SJCRH30 (cell line): ENCODE results near the gene SYNC. TPM values are rescaled to one million over a fixed set of nuclear protein-coding genes. Genes with fewer than 3 reads are reported as not detected.
"Not testable (repeated sequence)": the region's sequence is repeated elsewhere in the genome, so short reads cannot be mapped to it uniquely, and the experiment has no call there.

Experiments
- DNase-seq, 2 experiments: peaks; one replicate each; pipeline ENCODE4 v3.0.0-alpha.2; 2015 to 2020
- H3K27ac ChIP-seq: fragments of 250-450 bp; sonication (Bioruptor Pico); 2 replicates; pipeline ENCODE4 v1.5.1; 2020; ENCODE audit warnings: mild to moderate bottlenecking, moderate library complexity
- H3K27me3 ChIP-seq: fragments of 250-450 bp; sonication (Bioruptor Pico); 2 replicates; pipeline ENCODE4 v1.5.1; 2020; ENCODE audit warnings: mild to moderate bottlenecking, moderate library complexity
- H3K36me3 ChIP-seq: fragments of 250-450 bp; sonication (Bioruptor Pico); 2 replicates; pipeline ENCODE4 v1.5.1; 2020; ENCODE audit warnings: mild to moderate bottlenecking, moderate library complexity
- H3K4me1 ChIP-seq: fragments of 250-450 bp; sonication (Bioruptor Pico); 2 replicates; pipeline ENCODE4 v1.5.1; 2020; ENCODE audit warnings: mild to moderate bottlenecking, moderate library complexity
- H3K4me3 ChIP-seq: fragments of 250-450 bp; sonication (Bioruptor Pico); 2 replicates; pipeline ENCODE4 v1.5.1; 2020; ENCODE audit warnings: mild to moderate bottlenecking, moderate library complexity
- H3K9me3 ChIP-seq: fragments of 250-450 bp; sonication (Bioruptor Pico); replicated peaks from 2 replicates; pipeline ENCODE4 v1.5.1; 2020; ENCODE audit warnings: mild to moderate bottlenecking, moderate library complexity
- total RNA-seq: library from RNA; depleted of rRNA; stranded (reverse); fragments of >200 nt; shearing (Covaris generic); gene quantifications from 2 replicates; pipeline ENCODE4 v1.2.3, GENCODE V29; 2014

SYNC gene
- total RNA-seq, 1 experiment from 2014 or later: 1.6 TPM

GRCh38 chr1:32685498-32685897 lies 17.1 kb downstream of the SYNC start:
- H3K27me3 ChIP-seq: no peaks in the 10 kb centered on the region
- no peak overlapping the region for H3K27ac ChIP-seq
- H3K4me3 ChIP-seq: no peak overlapping the region
- peaks cover 62% of the 10 kb centered on the region for H3K36me3 ChIP-seq
- no peaks in the 10 kb centered on the region for H3K4me1 ChIP-seq
- DNase-seq: no peak
- no peaks in the 10 kb centered on the region for H3K9me3 ChIP-seq

DNA sequence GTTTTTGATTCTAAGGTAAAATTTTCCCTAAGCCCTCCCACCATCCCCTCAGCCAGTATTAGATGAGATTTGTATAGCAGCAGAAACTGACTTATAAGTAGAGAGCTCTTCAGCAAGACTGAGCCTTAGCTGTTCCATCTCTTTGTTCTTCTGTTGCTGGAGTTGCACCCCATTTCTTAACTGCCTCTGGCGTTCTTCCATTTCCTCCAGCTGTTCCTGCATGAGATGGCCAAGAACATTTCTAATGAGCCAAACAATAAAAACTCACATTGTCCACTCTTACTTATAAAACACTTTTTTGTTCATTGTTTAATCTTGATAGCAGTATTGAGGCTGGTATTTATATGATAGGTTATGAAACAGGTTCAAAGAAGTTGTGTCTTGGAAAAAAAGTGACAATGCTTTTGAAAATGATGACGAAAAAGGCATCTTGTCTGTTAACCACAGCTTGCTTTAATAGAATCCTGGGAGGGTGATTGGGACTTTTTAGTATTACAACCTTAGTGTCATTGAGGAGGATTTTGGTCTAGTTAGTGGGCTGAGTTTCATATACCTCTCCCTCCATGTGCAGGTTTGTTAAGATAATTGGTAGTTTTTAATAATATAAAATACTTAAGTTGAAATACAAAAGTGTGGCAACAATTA lies 18.3 kb downstream of the SYNC start:
- Histone ChIP-seq H3K9me3 (no peaks in the 10 kb centered on the region), H3K36me3 (peaks cover 69% of the 10 kb centered on the region)
- DNase-seq: no peak

DNA sequence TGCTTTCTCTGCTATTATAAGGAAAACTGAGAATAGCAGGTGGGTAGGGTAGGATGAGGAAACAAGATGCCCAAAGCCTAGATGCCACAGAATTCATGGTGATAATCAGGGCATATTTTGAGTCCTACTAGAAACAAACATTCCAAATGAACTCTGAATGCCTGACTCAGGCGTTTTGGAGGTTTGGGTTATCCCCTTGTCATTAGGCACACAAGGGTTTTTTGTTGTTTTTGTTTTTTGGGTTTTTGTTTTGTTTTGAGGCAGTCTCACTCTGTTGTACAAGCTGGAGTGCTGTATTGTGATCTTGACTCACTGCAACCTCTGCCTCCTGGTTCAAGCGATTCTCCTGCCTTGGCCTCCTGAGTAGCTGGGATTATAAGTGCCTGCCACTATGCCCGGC lies 19.2 kb downstream of the SYNC start:
- no peak overlapping the region for H3K4me3 ChIP-seq
- H3K27ac ChIP-seq: no peak overlapping the region
- DNase-seq: no peak
- peaks cover 78% of the 10 kb centered on the region for H3K36me3 ChIP-seq
- no peaks in the 10 kb centered on the region for H3K4me1 ChIP-seq
- H3K27me3 ChIP-seq: no peaks in the 10 kb centered on the region
- H3K9me3 ChIP-seq: no peaks in the 10 kb centered on the region

More for the DNA sequence above, 18.3 kb downstream of the SYNC start:
- H3K27me3 ChIP-seq: no peaks in the 10 kb centered on the region
- no peak overlapping the region for H3K27ac ChIP-seq
- H3K4me3 ChIP-seq: no peak overlapping the region
- H3K4me1 ChIP-seq: no peaks in the 10 kb centered on the region

GRCh38 chr1:32681999-32682398 lies 20.6 kb downstream of the SYNC start:
- Histone ChIP-seq H3K4me1 (no peaks in the 10 kb centered on the region), H3K9me3 (no peaks in the 10 kb centered on the region), H3K4me3 (no peak overlapping the region), H3K27ac (no peak overlapping the region), H3K36me3 (peaks cover 88% of the 10 kb centered on the region), H3K27me3 (no peaks in the 10 kb centered on the region)
- no peak for DNase-seq

DNA sequence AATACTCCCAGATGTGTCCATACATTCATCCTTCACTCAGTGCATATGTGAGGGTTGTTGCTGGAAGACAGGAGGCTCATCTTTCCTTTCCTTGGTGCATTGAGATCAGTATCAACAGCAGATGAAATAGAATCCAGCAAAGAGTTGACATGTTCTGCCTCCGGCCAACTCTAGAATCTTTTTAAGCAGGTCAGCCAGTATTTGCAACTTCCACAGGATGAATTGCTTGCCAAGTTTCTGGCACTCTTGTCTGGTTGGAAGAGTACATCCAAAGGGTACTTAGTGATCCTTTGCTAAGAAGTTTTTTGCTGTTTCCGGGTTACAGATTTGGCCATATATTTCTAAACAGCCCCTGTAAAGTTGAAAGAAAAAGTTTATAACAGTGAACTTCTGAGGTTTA lies 21.1 kb downstream of the SYNC start:
- H3K27me3 ChIP-seq: no peaks in the 10 kb centered on the region
- no peak overlapping the region for H3K4me3 ChIP-seq
- no peak overlapping the region for H3K27ac ChIP-seq
- no peak for DNase-seq
- H3K4me1 ChIP-seq: no peaks in the 10 kb centered on the region
- no peaks in the 10 kb centered on the region for H3K9me3 ChIP-seq
- H3K36me3 ChIP-seq: peaks cover 91% of the 10 kb centered on the region

GRCh38 chr1:32680642-32681041 lies 21.9 kb downstream of the SYNC start:
- Histone ChIP-seq H3K27ac (no peak overlapping the region), H3K36me3 (peaks cover 89% of the 10 kb centered on the region), H3K4me3 (no peak overlapping the region), H3K27me3 (no peaks in the 10 kb centered on the region), H3K9me3 (no peaks in the 10 kb centered on the region), H3K4me1 (no peaks in the 10 kb centered on the region)
- DNase-seq: no peak

GRCh38 chr1:32679993-32680392 lies 22.6 kb downstream of the SYNC start:
- peaks cover 90% of the 10 kb centered on the region for H3K36me3 ChIP-seq
- not testable (repeated sequence) for H3K27me3 ChIP-seq, H3K9me3 ChIP-seq, H3K4me3 ChIP-seq, H3K27ac ChIP-seq, H3K4me1 ChIP-seq, DNase-seq

DNA sequence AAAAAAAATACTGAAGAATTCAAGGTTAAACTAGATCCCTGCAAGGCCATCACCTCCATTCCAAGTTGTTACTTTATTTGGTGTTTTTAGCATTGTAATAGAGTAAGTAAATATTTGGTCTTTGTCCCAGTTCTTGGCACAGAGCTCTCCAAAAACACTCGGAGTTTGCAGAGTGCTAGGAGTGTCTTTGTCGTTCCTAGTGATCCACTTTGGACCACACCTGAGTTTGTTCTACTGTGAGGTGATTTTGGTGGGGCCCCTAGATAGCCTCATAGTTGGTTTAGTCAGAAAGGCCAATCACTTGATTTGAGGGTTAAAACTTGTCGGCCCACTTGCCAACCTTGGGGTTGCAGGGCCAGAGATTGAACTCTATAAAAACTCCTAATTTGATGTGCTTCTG lies 25.6 kb downstream of the SYNC start:
- no peak overlapping the region for H3K4me3 ChIP-seq
- no peaks in the 10 kb centered on the region for H3K4me1 ChIP-seq
- H3K27ac ChIP-seq: no peak overlapping the region
- peaks cover 91% of the 10 kb centered on the region for H3K36me3 ChIP-seq
- no peaks in the 10 kb centered on the region for H3K9me3 ChIP-seq
- no peak for DNase-seq
- H3K27me3 ChIP-seq: no peaks in the 10 kb centered on the region

GRCh38 chr1:32668716-32669115 lies 33.9 kb downstream of the SYNC start:
- not testable (repeated sequence) for H3K9me3 ChIP-seq, H3K27ac ChIP-seq, H3K4me3 ChIP-seq, H3K4me1 ChIP-seq, H3K27me3 ChIP-seq, DNase-seq
- H3K36me3 ChIP-seq: peaks cover 92% of the 10 kb centered on the region

DNA sequence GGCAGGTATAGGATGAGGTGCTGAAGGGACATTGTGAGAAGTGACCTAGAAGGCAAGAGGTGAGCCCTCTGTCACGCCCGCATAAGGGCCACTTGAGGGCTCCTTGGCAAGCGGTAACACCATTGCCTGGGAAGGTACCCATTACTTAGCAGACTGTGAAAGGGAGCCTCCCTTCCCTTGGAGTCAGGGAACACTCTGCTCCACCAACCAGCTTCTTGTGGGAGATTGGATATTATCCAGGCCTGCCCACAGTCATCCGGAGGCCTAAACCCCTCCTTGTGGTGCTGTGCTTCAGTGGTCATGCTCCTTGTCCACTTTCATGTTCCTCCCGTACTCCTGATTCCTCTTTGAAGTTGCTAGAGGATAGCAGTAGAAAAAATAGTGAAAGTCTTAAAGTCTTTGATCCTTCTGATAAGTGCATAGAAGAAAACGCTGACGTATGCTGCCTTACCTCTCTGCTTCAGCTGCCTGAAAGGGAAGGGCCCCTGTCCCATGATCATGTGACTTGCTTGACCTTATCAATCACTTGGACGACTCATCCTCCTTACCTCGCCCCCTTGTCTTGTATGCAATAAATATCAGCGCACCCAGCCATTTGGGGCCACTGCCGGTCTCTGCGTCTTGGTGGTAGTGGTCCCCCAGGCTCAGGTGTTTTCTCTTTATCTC lies 35.5 kb downstream of the SYNC start:
- DNase-seq: no peak
- Histone ChIP-seq H3K27ac (no peak overlapping the region), H3K36me3 (peaks cover 90% of the 10 kb centered on the region), H3K9me3 (no peaks in the 10 kb centered on the region), H3K4me1 (no peaks in the 10 kb centered on the region), H3K27me3 (no peaks in the 10 kb centered on the region), H3K4me3 (no peak overlapping the region)

DNA sequence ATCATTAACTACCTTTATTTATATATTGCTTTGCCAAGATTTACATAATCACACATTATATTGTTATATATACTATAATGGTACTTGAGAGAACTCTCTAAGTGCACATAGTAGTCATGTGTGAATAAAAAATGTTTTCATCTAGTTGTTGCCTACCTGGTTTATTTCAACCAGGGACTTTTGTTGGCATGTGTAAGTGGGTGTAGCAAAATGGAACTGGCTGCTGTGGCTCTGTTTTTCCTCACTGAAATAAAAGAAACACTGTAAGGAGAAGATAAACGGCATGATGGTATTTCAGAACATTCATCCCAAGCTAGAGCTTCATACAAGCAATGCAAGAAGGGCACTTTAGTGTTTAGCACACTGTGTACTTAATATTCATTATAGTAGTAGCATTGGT lies 36.7 kb downstream of the SYNC start:
- peaks cover 89% of the 10 kb centered on the region for H3K36me3 ChIP-seq
- no peaks in the 10 kb centered on the region for H3K27me3 ChIP-seq
- no peak for DNase-seq
- no peaks in the 10 kb centered on the region for H3K4me1 ChIP-seq
- H3K4me3 ChIP-seq: no peak overlapping the region
- no peaks in the 10 kb centered on the region for H3K9me3 ChIP-seq
- H3K27ac ChIP-seq: no peak overlapping the region

GRCh38 chr1:32659581-32659980 lies 43.0 kb downstream of the SYNC start:
- H3K4me3 ChIP-seq: no peak overlapping the region
- H3K9me3 ChIP-seq: no peaks in the 10 kb centered on the region; the same call in 1 of the 2 replicates
- H3K27me3 ChIP-seq: no peaks in the 10 kb centered on the region; the same call in 1 of the 2 replicates
- H3K27ac ChIP-seq: no peak overlapping the region
- no peaks in the 10 kb centered on the region for H3K4me1 ChIP-seq
- DNase-seq: no peak
- peaks cover 91% of the 10 kb centered on the region for H3K36me3 ChIP-seq

GRCh38 chr1:32652244-32652962 lies 50.2 kb downstream of the SYNC start:
- no peaks in the 10 kb centered on the region; the same call in 1 of the 2 replicates for H3K27me3 ChIP-seq
- peaks cover 52% of the 10 kb centered on the region for H3K36me3 ChIP-seq
- no peak overlapping the region; the same call in 1 of the 2 replicates for H3K27ac ChIP-seq
- H3K4me1 ChIP-seq: no peaks in the 10 kb centered on the region; the same call in 1 of the 2 replicates
- DNase-seq: no peak
- H3K4me3 ChIP-seq: peak overlapping the region; percentile 90
- H3K9me3 ChIP-seq: no peaks in the 10 kb centered on the region

GRCh38 chr1:32651461-32652073 lies 51.0 kb downstream of the SYNC start:
- Histone ChIP-seq H3K4me3 (peak overlapping the region; percentile 90), H3K27ac (peak overlapping the region; percentile 97), H3K9me3 (no peaks in the 10 kb centered on the region), H3K36me3 (peaks cover 43% of the 10 kb centered on the region), H3K27me3 (no peaks in the 10 kb centered on the region), H3K4me1 (no peaks in the 10 kb centered on the region; the same call in 1 of the 2 replicates)
- no peak for DNase-seq
